GM12891 (cell line): ENCODE data around the gene RNF213.

Source experiments
- PAX5 ChIP-seq: IDR thresholded peaks from 2 replicates; pipeline ENCODE4 v1.6.1; 2011; ENCODE audit warnings: low read length, moderate library complexity, mild to moderate bottlenecking; ENCODE audit not compliant: insufficient read depth, severe bottlenecking
- POLR2A ChIP-seq: IDR thresholded peaks from 2 replicates; pipeline ENCODE4 v1.6.1; 2011; ENCODE audit warnings: low read depth, low read length, control low read depth
- POLR2AphosphoS5 ChIP-seq: IDR thresholded peaks from 2 replicates; pipeline ENCODE4 v1.6.1; 2011; ENCODE audit warnings: low read depth, low read length, control low read depth
- SPI1 ChIP-seq: IDR thresholded peaks from 2 replicates; pipeline ENCODE4 v1.6.1; 2011; ENCODE audit warnings: low read depth, low read length, control low read depth
- TAF1 ChIP-seq: IDR thresholded peaks from 2 replicates; pipeline ENCODE4 v1.6.1; 2011; ENCODE audit warnings: low read depth, low read length, control low read depth

DNA sequence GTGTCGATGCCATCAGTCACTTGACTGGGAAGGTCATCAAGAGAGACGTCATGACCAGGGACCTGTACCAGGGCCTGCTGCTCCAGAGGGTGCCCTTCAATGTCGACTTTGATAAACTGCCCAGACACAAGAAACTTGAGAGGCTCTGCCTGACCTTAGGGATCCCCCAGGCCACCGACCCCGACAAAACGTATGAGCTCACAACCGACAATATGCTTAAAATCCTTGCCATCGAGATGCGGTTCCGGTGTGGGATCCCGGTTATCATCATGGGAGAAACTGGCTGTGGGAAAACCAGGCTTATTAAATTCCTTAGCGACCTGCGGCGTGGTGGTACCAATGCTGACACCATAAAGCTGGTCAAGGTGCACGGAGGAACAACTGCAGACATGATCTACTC lies 84.7 kb downstream of the RNF213 start:
- TF ChIP-seq PAX5 (no peak), POLR2A (no peak), POLR2AphosphoS5 (no peak), TAF1 (no peak), SPI1 (no peak)
